Upper lobe of right lung (tissue), 1 donor: ENCODE data around the gene HPGDS. TPM values are rescaled to one million over a fixed set of nuclear protein-coding genes. Genes with fewer than 3 reads are reported as not detected.
"Not testable (repeated sequence)": the region's sequence is repeated elsewhere in the genome, so short reads cannot be mapped to it uniquely, and the experiment has no call there.

Source experiments
- ATAC-seq: fragments of 200-7000 bp; cut with Tn5 transposase; one replicate; pipeline ENCODE4 v1.9.1; 2020; ENCODE audit warnings: mild to moderate bottlenecking, moderate library complexity
- DNase-seq: peaks from one replicate; pipeline ENCODE4 v3.0.0-alpha.2; 2020
- H3K27ac ChIP-seq: fragments of 200-600 bp; one replicate; pipeline ENCODE4 v1.8.0; 2022
- H3K27me3 ChIP-seq: fragments of 200-600 bp; one replicate; pipeline ENCODE4 v1.8.0; 2022; ENCODE audit warnings: mild to moderate bottlenecking
- H3K36me3 ChIP-seq: fragments of 200-600 bp; one replicate; pipeline ENCODE4 v1.8.0; 2022
- H3K4me1 ChIP-seq: fragments of 200-600 bp; one replicate; pipeline ENCODE4 v1.8.0; 2022
- H3K4me3 ChIP-seq: fragments of 200-600 bp; one replicate; pipeline ENCODE4 v1.8.0; 2022; ENCODE audit warnings: mild to moderate bottlenecking
- H3K9me3 ChIP-seq: fragments of 200-600 bp; one replicate; pipeline ENCODE4 v1.8.0; 2022
- intact Hi-C: fragments of 100-400 bp; cut with DNase I; formaldehyde crosslinking; loops from one replicate; pipeline ENCODE4 v1.11.0; 2022
- total RNA-seq: library from RNA; stranded (reverse); fragmentation: NEBNext Ultra II Directional; extraction: Animal tissue kit (Norgen Biotek cat#: 25700); gene quantifications from one replicate; pipeline ENCODE4 v1.2.1, GENCODE V29; 2021
- TF ChIP-seq, protein P1 (sequence below): fragments of 200-600 bp; IDR thresholded peaks from one replicate; pipeline ENCODE4 v1.8.0; 2022; ENCODE audit warnings: antibody characterized with exemption
- donor health status: DM: no; HTN: yes; CAD: no; lungs with severe emphysema.

Gene HPGDS
- total RNA-seq, 1 donor from 2014 or later: 15.8 TPM

DNA sequence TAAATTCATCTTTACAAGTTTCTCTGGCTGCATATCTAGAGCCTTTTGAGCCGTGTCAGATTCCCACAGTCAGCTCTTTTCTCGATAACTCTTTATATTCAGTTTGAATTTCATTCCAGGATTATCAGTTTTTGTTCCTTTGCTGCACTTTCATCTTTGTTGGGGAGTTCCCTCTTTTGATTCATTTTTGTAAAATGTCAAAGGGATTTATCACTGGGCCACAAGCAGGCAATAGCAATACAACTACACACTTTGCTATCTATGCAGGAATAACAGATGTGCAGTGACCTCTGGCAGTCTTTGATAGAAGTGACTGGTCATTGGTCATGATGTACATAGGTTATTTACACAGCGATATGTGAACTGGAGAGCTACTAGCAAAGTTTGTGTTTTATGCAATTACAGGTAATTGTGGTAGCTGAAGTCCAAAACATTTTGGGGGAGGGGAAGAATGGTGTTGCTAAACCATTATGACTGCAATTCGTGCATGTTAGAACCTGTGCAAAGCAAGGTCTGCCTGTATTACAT, 43.8 kb downstream of the HPGDS start:
- Histone ChIP-seq H3K27ac (no peak overlapping the region), H3K4me1 (no peaks in the 10 kb centered on the region), H3K4me3 (no peak overlapping the region), H3K36me3 (no peaks in the 10 kb centered on the region), H3K27me3 (no peaks in the 10 kb centered on the region), H3K9me3 (no peaks in the 10 kb centered on the region)
- intact Hi-C loops: no loop called here
- DNase-seq: no peak
- TF ChIP-seq, protein P1, sequence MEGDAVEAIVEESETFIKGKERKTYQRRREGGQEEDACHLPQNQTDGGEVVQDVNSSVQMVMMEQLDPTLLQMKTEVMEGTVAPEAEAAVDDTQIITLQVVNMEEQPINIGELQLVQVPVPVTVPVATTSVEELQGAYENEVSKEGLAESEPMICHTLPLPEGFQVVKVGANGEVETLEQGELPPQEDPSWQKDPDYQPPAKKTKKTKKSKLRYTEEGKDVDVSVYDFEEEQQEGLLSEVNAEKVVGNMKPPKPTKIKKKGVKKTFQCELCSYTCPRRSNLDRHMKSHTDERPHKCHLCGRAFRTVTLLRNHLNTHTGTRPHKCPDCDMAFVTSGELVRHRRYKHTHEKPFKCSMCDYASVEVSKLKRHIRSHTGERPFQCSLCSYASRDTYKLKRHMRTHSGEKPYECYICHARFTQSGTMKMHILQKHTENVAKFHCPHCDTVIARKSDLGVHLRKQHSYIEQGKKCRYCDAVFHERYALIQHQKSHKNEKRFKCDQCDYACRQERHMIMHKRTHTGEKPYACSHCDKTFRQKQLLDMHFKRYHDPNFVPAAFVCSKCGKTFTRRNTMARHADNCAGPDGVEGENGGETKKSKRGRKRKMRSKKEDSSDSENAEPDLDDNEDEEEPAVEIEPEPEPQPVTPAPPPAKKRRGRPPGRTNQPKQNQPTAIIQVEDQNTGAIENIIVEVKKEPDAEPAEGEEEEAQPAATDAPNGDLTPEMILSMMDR: no peak
- ATAC-seq: no peak

- H3K36me3 ChIP-seq: peaks cover 17% of the 10 kb centered on the region
- ATAC-seq, H3K4me3 ChIP-seq, intact Hi-C loops, DNase-seq, H3K27ac ChIP-seq, H3K4me1 ChIP-seq, H3K9me3 ChIP-seq, H3K27me3 ChIP-seq: not testable (repeated sequence)
Measured at GRCh38 chr4:94295473-94295872, 47.2 kb downstream of the HPGDS start.

- H3K36me3 ChIP-seq: peaks cover 29% of the 10 kb centered on the region
- H3K27ac ChIP-seq, DNase-seq, H3K27me3 ChIP-seq, H3K4me1 ChIP-seq, intact Hi-C loops, ATAC-seq, H3K4me3 ChIP-seq, H3K9me3 ChIP-seq: not testable (repeated sequence)
Measured at GRCh38 chr4:94293981-94294380, 48.7 kb downstream of the HPGDS start.

DNA sequence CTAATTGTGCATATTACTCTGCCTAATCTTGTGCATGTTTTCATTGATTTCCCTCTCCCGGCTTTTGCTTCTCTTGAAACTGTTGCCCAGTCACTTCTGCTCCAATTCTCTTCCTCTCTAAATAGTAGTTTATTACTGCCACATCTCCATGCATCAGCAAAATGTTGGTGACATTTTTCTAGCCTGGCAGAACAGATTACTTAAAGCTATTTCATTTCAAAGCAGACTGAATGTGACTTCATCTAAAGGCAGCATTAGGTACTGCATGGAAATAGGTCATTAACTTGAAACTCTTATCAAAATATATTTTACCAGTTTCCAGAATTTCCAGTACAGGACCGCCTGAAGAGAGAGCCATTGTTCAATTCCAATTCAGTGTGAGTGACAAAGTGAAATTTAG, 52.4 kb downstream of the HPGDS start:
- peaks cover 64% of the 10 kb centered on the region for H3K36me3 ChIP-seq

DNA sequence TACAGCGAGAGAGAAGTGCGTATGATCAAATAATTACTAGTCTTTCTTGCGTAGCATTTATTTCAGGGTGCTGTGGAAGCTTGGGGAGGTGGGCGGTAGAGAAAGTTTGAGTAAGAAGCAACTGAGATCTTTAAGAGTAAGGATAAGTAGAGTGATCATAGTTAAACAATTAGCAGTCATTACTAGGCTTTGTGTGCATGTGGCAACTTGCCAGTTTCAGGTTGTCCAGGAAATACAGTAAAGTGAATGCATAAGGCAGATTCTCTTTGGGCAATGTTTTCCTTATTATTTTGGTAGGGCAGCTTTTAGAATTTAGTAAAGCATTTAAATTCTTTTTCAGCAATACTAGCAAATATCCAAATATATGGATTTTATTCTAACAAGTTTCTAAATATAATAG, 57.0 kb downstream of the HPGDS start:
- no peak for ATAC-seq
- intact Hi-C loops: no loop called here
- no peaks in the 10 kb centered on the region for H3K27me3 ChIP-seq
- no peak overlapping the region for H3K27ac ChIP-seq
- H3K4me1 ChIP-seq: no peaks in the 10 kb centered on the region
- H3K36me3 ChIP-seq: peaks cover 91% of the 10 kb centered on the region
- no peaks in the 10 kb centered on the region for H3K9me3 ChIP-seq
- no peak overlapping the region for H3K4me3 ChIP-seq
- TF ChIP-seq, protein P1: no peak
- no peak for DNase-seq

More for the DNA sequence above, 52.4 kb downstream of the HPGDS start:
- H3K27me3 ChIP-seq: no peaks in the 10 kb centered on the region
- TF ChIP-seq, protein P1: no peak
- H3K27ac ChIP-seq: no peak overlapping the region
- no peaks in the 10 kb centered on the region for H3K9me3 ChIP-seq
- intact Hi-C loops: no loop called here
- no peaks in the 10 kb centered on the region for H3K4me1 ChIP-seq
- ATAC-seq (no peak), DNase-seq (no peak)
- no peak overlapping the region for H3K4me3 ChIP-seq

DNA sequence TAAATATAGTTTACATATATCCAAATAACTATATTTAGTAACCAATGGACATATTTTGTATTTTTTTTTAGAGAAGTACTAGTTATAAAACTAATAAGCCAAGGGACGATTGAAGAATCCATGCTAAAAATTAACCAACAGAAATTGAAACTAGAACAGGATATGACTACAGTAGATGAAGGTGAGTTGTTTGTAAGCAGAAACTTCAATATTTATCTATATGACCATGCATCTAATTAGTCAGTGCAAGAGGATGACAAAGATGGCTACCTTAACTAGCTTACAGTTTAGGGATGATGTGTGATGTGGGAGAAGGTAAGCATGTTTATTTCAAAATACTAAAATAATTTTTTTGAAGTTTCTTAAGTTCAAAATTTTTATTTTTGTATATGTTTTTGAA, 57.7 kb downstream of the HPGDS start:
- intact Hi-C loops: no loop called here
- DNase-seq (no peak), ATAC-seq (no peak)
- Histone ChIP-seq H3K27me3 (no peaks in the 10 kb centered on the region), H3K9me3 (no peaks in the 10 kb centered on the region), H3K36me3 (peaks cover 92% of the 10 kb centered on the region), H3K4me3 (no peak overlapping the region), H3K27ac (no peak overlapping the region), H3K4me1 (no peaks in the 10 kb centered on the region)
- TF ChIP-seq, protein P1: no peak

- peaks cover 93% of the 10 kb centered on the region for H3K36me3 ChIP-seq
Measured at GRCh38 chr4:94278781-94279180, 63.9 kb downstream of the HPGDS start.

More at GRCh38 chr4:94278781-94279180, 63.9 kb downstream of the HPGDS start:
- H3K4me1 ChIP-seq: no peaks in the 10 kb centered on the region
- TF ChIP-seq, protein P1: no peak
- DNase-seq (no peak), ATAC-seq (no peak)
- H3K9me3 ChIP-seq: no peaks in the 10 kb centered on the region
- H3K27ac ChIP-seq: no peak overlapping the region
- H3K4me3 ChIP-seq: no peak overlapping the region
- intact Hi-C loops: no loop called here
- H3K27me3 ChIP-seq: no peaks in the 10 kb centered on the region
